ENCODE measurements around the gene PFDN6. TPM values are rescaled to one million over a fixed set of nuclear protein-coding genes. Genes with fewer than 3 reads are reported as not detected.
A peak's percentile ranks its signal among the peaks of the same experiment; 100 is the strongest.

PFDN6 gene
- total and polyA plus RNA-seq, 9 of the 15 experiments (the other 6 are each of a cell fraction or from before 2014, with no cell fraction given): 6.8 to 475 (median 216) TPM

DNA sequence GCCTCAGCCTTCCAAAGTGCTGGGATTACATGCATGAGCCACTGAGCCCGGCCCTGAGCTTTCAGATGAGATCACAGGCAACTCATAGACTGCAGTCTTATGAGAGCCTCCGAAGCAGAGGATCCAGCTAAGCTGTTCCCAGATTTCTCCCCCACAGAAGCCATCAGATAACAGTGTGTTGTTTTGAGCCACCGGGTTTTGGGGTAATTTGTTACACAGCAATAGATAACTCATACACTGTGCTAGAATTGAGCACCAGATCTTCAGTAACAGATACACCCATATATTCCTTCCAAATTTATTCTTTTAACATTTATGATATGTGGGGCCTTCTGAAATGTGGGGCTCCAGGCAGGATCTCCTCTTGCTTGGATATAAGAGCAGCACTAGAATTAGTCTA, 47.1 kb downstream of the PFDN6 start:
- intact Hi-C loops (cut with micrococcal nuclease): no loop called here
- in situ Hi-C loops (cut with MboI): no loop called here
- CTCF ChIA-PET (ENCODE audit: low intra/inter-chr PET ratio): no interaction called here
- Histone ChIP-seq H3K4me2 (ENCODE audit: insufficient read depth, low read length) (no peak overlapping the region), H3K36me3 (ENCODE audit: control insufficient read depth, insufficient read depth, low read length) (no peaks in the 10 kb centered on the region), H3K9me3 (replicated peaks; ENCODE audit: control insufficient read depth, insufficient read depth, low read depth, low read length) (no peaks in the 10 kb centered on the region; the same call in 1 of the 2 replicates), H3K79me2 (ENCODE audit: control insufficient read depth, insufficient read depth, low read length) (no peaks in the 10 kb centered on the region), H2AFZ (ENCODE audit: low read depth, low read length) (no peak overlapping the region), H3K27me3 (ENCODE audit: control insufficient read depth in 2 of 2, insufficient read depth in 2 of 2, low read length in 2 of 2) (no peaks in the 10 kb centered on the region), H3K4me3 (no peak overlapping the region), H4K20me1 (replicated peaks; ENCODE audit: control insufficient read depth, insufficient read depth, low read length) (no peaks in the 10 kb centered on the region), H3K4me1 (replicated peaks in 1 of 2; ENCODE audit: control insufficient read depth in 2 of 2, insufficient read depth in 2 of 2, low read length in 2 of 2) (no peaks in the 10 kb centered on the region; a peak in 2 of 5 replicates), H3K9ac (ENCODE audit: insufficient read depth in 1 of 2, low read depth in 2 of 2, low read length in 2 of 2) (no peak overlapping the region), H3K27ac (ENCODE audit: extremely low read depth, low read depth, low read length) (no peak overlapping the region), H3K9me1 (ENCODE audit: control insufficient read depth, insufficient read depth, low read length) (no peaks in the 10 kb centered on the region)
- TF ChIP-seq BCOR (IDR thresholded peaks at IDR 0.05) (peak; percentile 43; the same call in 1 of the 2 replicates), NFIC (IDR thresholded peaks at IDR 0.05) (no peak), TEAD1 (CRISPR knock-in tag; IDR thresholded peaks at IDR 0.05) (no peak), SREBF2 (CRISPR knock-in tag; IDR thresholded peaks at IDR 0.05) (no peak), CBX3 (IDR thresholded peaks at IDR 0.05; ENCODE audit: borderline replicate concordance in 1 of 2, low read length in 2 of 2) (peak in 1 of 2 experiments; percentile 65; a peak in 1 of 3 replicates), RBM25 (IDR thresholded peaks at IDR 0.05; ENCODE audit: low read depth, low read length, severe bottlenecking) (peak; percentile 20)
- TF ChIP-seq, protein P1, sequence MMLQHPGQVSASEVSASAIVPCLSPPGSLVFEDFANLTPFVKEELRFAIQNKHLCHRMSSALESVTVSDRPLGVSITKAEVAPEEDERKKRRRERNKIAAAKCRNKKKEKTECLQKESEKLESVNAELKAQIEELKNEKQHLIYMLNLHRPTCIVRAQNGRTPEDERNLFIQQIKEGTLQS (IDR thresholded peaks at IDR 0.05): no peak
- TF ChIP-seq, protein P1 (CRISPR knock-in tag; conservative IDR thresholded peaks at IDR 0.05): no peak
- TF ChIP-seq, protein P2, sequence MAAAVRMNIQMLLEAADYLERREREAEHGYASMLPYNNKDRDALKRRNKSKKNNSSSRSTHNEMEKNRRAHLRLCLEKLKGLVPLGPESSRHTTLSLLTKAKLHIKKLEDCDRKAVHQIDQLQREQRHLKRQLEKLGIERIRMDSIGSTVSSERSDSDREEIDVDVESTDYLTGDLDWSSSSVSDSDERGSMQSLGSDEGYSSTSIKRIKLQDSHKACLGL (CRISPR knock-in tag; IDR thresholded peaks at IDR 0.05; ENCODE audit: borderline replicate concordance, poor library complexity, severe bottlenecking): no peak
- WGBS (ENCODE audit: insufficient coverage, low coverage, missing lambda C conversion rate): 32% methylated on average over 3 of the region's 3 CpGs
- BruUV-seq (replicated peaks): no TSS peak
- no peak for FAIRE-seq
- DNase-seq (ENCODE audit: extremely low read depth in 1 of 4, low spot score in 3 of 4): no peak
- ATAC-seq: no peak
- POLR2A ChIA-PET: interaction anchor here (0.8 to 1.1 kb wide), 3 partner anchors 13 to 65 kb away, joined by 3 to 6 read pairs (median 3); partner anchors contain the start of genes RPS18 and VPS52

All from K562 (cell line).